Colonic mucosa (tissue), 4 donors: ENCODE data around the gene SEC23A. TPM values are rescaled to one million over a fixed set of nuclear protein-coding genes. Genes with fewer than 3 reads are reported as not detected.

Source experiments
- DNase-seq: peaks from one replicate; pipeline ENCODE4 v3.0.0-alpha.2; 2020
- H3K27ac ChIP-seq: fragments of 200-600 bp; one replicate; pipeline ENCODE4 v1.8.0; 2021
- H3K27me3 ChIP-seq: fragments of 200-600 bp; one replicate; pipeline ENCODE4 v1.8.0; 2021
- H3K36me3 ChIP-seq: fragments of 200-600 bp; one replicate; pipeline ENCODE4 v1.8.0; 2021
- H3K4me1 ChIP-seq: fragments of 200-600 bp; one replicate; pipeline ENCODE4 v1.8.0; 2021; ENCODE audit warnings: mild to moderate bottlenecking
- H3K4me3 ChIP-seq: fragments of 200-600 bp; one replicate; pipeline ENCODE4 v1.8.0; 2021
- H3K9ac ChIP-seq, 2 donors: one replicate each; pipeline ENCODE4 v1.7.0; 2013; ENCODE audit warnings: control low read depth in 2 of 2, low read depth in 2 of 2, low read length in 2 of 2
- H3K9me3 ChIP-seq: fragments of 200-600 bp; one replicate; pipeline ENCODE4 v1.8.0; 2021
- CTCF ChIP-seq: fragments of 200-600 bp; IDR thresholded peaks from one replicate; pipeline ENCODE4 v1.8.0; 2022; ENCODE audit warnings: antibody characterized with exemption, mild to moderate bottlenecking
- intact Hi-C: fragments of 100-400 bp; cut with DNase I; formaldehyde crosslinking; loops from one replicate; pipeline ENCODE4 v1.14.1; 2022
- total RNA-seq, 2 donors: library from RNA; stranded (reverse); fragmentation: NEBNext Ultra II Directional in 1 of 2; extraction: Animal tissue kit (Norgen Biotek cat#: 25700) in 1 of 2; gene quantifications; one replicate each; pipeline ENCODE4 v1.2.1, GENCODE V29; 2021
- donor health status: healthy.
- donor health status: DM: no; HTN: no; CAD: no.
- donor health status: DM: no; HTN: no; CAD: no.

The SEC23A gene
- total RNA-seq, 2 donors from 2014 or later: 66.6 to 132 TPM

- no peak for DNase-seq
- H3K4me3 ChIP-seq: no peak overlapping the region
- H3K27ac ChIP-seq: no peak overlapping the region
- no peaks in the 10 kb centered on the region for H3K27me3 ChIP-seq
- H3K9ac ChIP-seq: no peak overlapping the region
- H3K9me3 ChIP-seq: no peaks in the 10 kb centered on the region
- TF ChIP-seq CTCF: no peak
- no peaks in the 10 kb centered on the region for H3K4me1 ChIP-seq
- H3K36me3 ChIP-seq: no peaks in the 10 kb centered on the region
- intact Hi-C loops: no loop called here
Observed at GRCh38 chr14:39030209-39030608, 72.8 kb downstream of the SEC23A start.

- no peaks in the 10 kb centered on the region for H3K27me3 ChIP-seq
- H3K4me3 ChIP-seq: no peak overlapping the region
- no peaks in the 10 kb centered on the region for H3K36me3 ChIP-seq
- no peak overlapping the region for H3K27ac ChIP-seq
- H3K4me1 ChIP-seq: no peaks in the 10 kb centered on the region
- no peak for DNase-seq
- no peaks in the 10 kb centered on the region for H3K9me3 ChIP-seq
- H3K9ac ChIP-seq: no peak overlapping the region
- TF ChIP-seq CTCF: no peak
- intact Hi-C loops: no loop called here
Observed at GRCh38 chr14:39029789-39030188, 73.2 kb downstream of the SEC23A start.

- intact Hi-C loops: no loop called here
- H3K9me3 ChIP-seq: no peaks in the 10 kb centered on the region
- no peak overlapping the region for H3K27ac ChIP-seq
- no peak for DNase-seq
- no peak overlapping the region for H3K4me3 ChIP-seq
- H3K36me3 ChIP-seq: no peaks in the 10 kb centered on the region
- no peak overlapping the region for H3K9ac ChIP-seq
- no peak for TF ChIP-seq CTCF
- no peaks in the 10 kb centered on the region for H3K27me3 ChIP-seq
- no peaks in the 10 kb centered on the region for H3K4me1 ChIP-seq
Observed at GRCh38 chr14:39028620-39029019, 74.4 kb downstream of the SEC23A start.

- Histone ChIP-seq H3K27ac (no peak overlapping the region), H3K9me3 (no peaks in the 10 kb centered on the region), H3K9ac (no peak overlapping the region), H3K36me3 (no peaks in the 10 kb centered on the region), H3K4me1 (no peaks in the 10 kb centered on the region), H3K27me3 (no peaks in the 10 kb centered on the region), H3K4me3 (no peak overlapping the region)
- TF ChIP-seq CTCF: no peak
- no peak for DNase-seq
- intact Hi-C loops: no loop called here
Observed at GRCh38 chr14:39025810-39026627, 77.0 kb downstream of the SEC23A start.

GRCh38 chr14:39025250-39025809 lies 77.7 kb downstream of the SEC23A start:
- DNase-seq: no peak
- Histone ChIP-seq H3K9me3 (no peaks in the 10 kb centered on the region), H3K4me1 (no peaks in the 10 kb centered on the region), H3K4me3 (no peak overlapping the region), H3K9ac (no peak overlapping the region), H3K27ac (no peak overlapping the region), H3K27me3 (no peaks in the 10 kb centered on the region), H3K36me3 (no peaks in the 10 kb centered on the region)
- no peak for TF ChIP-seq CTCF
- intact Hi-C loops: no loop called here
